PC-3 (cell line): Measurements from ENCODE around the gene EPG5. TPM values are rescaled to one million over a fixed set of nuclear protein-coding genes. Genes with fewer than 3 reads are reported as not detected.

ENCODE experiments used
- ATAC-seq: fragments of 200-7000 bp; cut with Tn5 transposase; 2 replicates; pipeline ENCODE4 v1.9.1; 2020; ENCODE audit warnings: mild to moderate bottlenecking, moderate library complexity
- BruUV-seq: library from RNA; stranded (reverse); fragments of 400-500 nt; replicated peaks from 2 replicates; lab custom pipeline; 2021; lab: Mats Ljungman, UMichigan
- CTCF ChIA-PET: fragments of 300-600 bp; sonication (Branson Sonifier 250); formaldehyde crosslinking; loops from one replicate; lab custom pipeline; 2022; ENCODE audit warnings: antibody characterized with exemption; lab: Charles Lee
- POLR2A ChIA-PET: fragments of 300-600 bp; sonication (Branson Sonifier 250); formaldehyde crosslinking; loops from one replicate; lab custom pipeline; 2022; ENCODE audit warnings: antibody characterized with exemption; ENCODE audit not compliant: unreplicated experiment; lab: Charles Lee
- DNase-seq: peaks from one replicate; pipeline ENCODE4 v3.0.0-alpha.2; 2015
- H2AFZ ChIP-seq: fragments of 300-600 bp; sonication (generic); 2 replicates; pipeline ENCODE4 v1.6.0; 2016; ENCODE audit warnings: antibody characterized with exemption, low read length
- H3F3A ChIP-seq: fragments of 300-600 bp; sonication (generic); one replicate; pipeline ENCODE4 v1.6.0; 2017; ENCODE audit warnings: antibody characterized with exemption, low read length, control low read depth, mild to moderate bottlenecking; ENCODE audit not compliant: unreplicated experiment
- H3K27ac ChIP-seq: fragments of 300-600 bp; sonication (generic); 2 replicates; pipeline ENCODE4 v1.5.1; 2016; ENCODE audit warnings: mild to moderate bottlenecking, low read length
- H3K27me3 ChIP-seq: fragments of 300-600 bp; sonication (generic); 2 replicates; pipeline ENCODE4 v1.6.1; 2016; ENCODE audit warnings: low read length, mixed read lengths
- H3K36me3 ChIP-seq: fragments of 300-600 bp; sonication (generic); 2 replicates; pipeline ENCODE4 v1.6.1; 2016; ENCODE audit warnings: low read depth, mixed run types, low read length, mixed read lengths
- H3K4me1 ChIP-seq: fragments of 300-600 bp; sonication (generic); 2 replicates; pipeline ENCODE4 v1.5.1; 2016; ENCODE audit warnings: low read length; ENCODE audit not compliant: insufficient read depth
- H3K4me2 ChIP-seq: fragments of 300-600 bp; sonication (generic); 2 replicates; pipeline ENCODE4 v1.6.0; 2016; ENCODE audit warnings: low read length
- H3K4me3 ChIP-seq: fragments of 300-600 bp; sonication (generic); 2 replicates; pipeline ENCODE4 v1.5.1; 2016; ENCODE audit warnings: mild to moderate bottlenecking, low read length, mixed read lengths
- H3K79me2 ChIP-seq: fragments of 300-600 bp; sonication (generic); 2 replicates; pipeline ENCODE4 v1.6.1; 2017; ENCODE audit warnings: low read length, mixed read lengths
- H3K9ac ChIP-seq: fragments of 300-600 bp; sonication (generic); 2 replicates; pipeline ENCODE4 v1.6.0; 2016; ENCODE audit warnings: mild to moderate bottlenecking, low read length
- H3K9me2 ChIP-seq: fragments of 300-600 bp; sonication (generic); replicated peaks from 2 replicates; pipeline ENCODE4 v1.6.1; 2016; ENCODE audit warnings: mixed run types, low read length, mixed read lengths
- H3K9me3 ChIP-seq: fragments of 300-600 bp; sonication (generic); 2 replicates; pipeline ENCODE4 v1.6.1; 2016; ENCODE audit warnings: low read length, mixed read lengths
- H4K20me1 ChIP-seq: fragments of 300-600 bp; sonication (generic); 2 replicates; pipeline ENCODE4 v1.6.1; 2016; ENCODE audit warnings: low read length, mixed read lengths
- EZH2 ChIP-seq: fragments of 300-600 bp; sonication (generic); IDR thresholded peaks from one replicate; pipeline ENCODE4 v1.6.1; 2017; ENCODE audit warnings: antibody characterized with exemption, mild to moderate bottlenecking, low read length; ENCODE audit not compliant: unreplicated experiment
- EZH2phosphoT487 ChIP-seq: fragments of 300-600 bp; sonication (generic); IDR thresholded peaks from 2 replicates; pipeline ENCODE4 v1.6.1; 2018; ENCODE audit warnings: mild to moderate bottlenecking, antibody characterized with exemption, low read length, borderline replicate concordance
- intact Hi-C: fragments of 100-400 bp; cut with micrococcal nuclease; formaldehyde crosslinking; loops from 2 replicates; pipeline ENCODE4 v1.9.0; 2023
- total RNA-seq: library from RNA; depleted of rRNA; stranded (reverse); fragments of >200 nt; gene quantifications from 2 replicates; pipeline ENCODE4 v1.2.3, GENCODE V29; 2014
- TF ChIP-seq, protein P1 (sequence below): fragments of 300-600 bp; sonication (generic); conservative IDR thresholded peaks from 2 replicates; pipeline ENCODE4 v1.5.1; 2017; ENCODE audit warnings: antibody characterized with exemption, low read depth, mild to moderate bottlenecking, low read length

The EPG5 gene
- total RNA-seq, 1 experiment from 2014 or later, result 7.1 TPM

DNA sequence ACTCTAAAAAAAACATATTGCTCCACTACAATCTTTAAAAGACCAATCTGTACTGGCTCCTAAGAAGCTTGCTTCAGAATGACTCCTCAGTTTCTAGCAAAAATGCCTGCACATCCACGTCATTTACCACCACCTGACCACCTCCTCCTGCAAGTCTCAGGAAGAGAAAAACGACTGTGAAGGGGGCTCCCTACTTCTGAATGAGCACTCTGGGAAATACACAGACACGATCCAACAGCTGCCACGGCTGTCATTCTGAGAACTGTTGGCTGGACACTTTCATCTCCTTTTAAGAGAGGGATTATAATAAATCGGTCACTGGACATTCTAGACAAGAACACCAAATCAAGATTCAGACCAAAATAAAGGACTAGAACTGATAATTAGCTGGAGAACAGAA lies 21.5 kb downstream of the EPG5 start:
- ChIA-PET POLR2A (no interaction called here), CTCF (no interaction called here)
- no peaks in the 10 kb centered on the region for H3F3A ChIP-seq
- no peaks in the 10 kb centered on the region for H3K9me3 ChIP-seq
- TF ChIP-seq, protein P1, sequence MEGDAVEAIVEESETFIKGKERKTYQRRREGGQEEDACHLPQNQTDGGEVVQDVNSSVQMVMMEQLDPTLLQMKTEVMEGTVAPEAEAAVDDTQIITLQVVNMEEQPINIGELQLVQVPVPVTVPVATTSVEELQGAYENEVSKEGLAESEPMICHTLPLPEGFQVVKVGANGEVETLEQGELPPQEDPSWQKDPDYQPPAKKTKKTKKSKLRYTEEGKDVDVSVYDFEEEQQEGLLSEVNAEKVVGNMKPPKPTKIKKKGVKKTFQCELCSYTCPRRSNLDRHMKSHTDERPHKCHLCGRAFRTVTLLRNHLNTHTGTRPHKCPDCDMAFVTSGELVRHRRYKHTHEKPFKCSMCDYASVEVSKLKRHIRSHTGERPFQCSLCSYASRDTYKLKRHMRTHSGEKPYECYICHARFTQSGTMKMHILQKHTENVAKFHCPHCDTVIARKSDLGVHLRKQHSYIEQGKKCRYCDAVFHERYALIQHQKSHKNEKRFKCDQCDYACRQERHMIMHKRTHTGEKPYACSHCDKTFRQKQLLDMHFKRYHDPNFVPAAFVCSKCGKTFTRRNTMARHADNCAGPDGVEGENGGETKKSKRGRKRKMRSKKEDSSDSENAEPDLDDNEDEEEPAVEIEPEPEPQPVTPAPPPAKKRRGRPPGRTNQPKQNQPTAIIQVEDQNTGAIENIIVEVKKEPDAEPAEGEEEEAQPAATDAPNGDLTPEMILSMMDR, result no peak
- TF ChIP-seq EZH2phosphoT487, result no peak
- TF ChIP-seq EZH2, result no peak
- no peak for ATAC-seq
- H3K36me3 ChIP-seq, result 0 out of 2 replicates have a peak, but pooled peaks cover 2% of the 10 kb centered on the region
- no peak overlapping the region for H3K4me3 ChIP-seq
- no peaks in the 10 kb centered on the region for H4K20me1 ChIP-seq
- no peak overlapping the region for H3K9ac ChIP-seq
- no peak overlapping the region for H3K27ac ChIP-seq
- H3K79me2 ChIP-seq, result no peaks in the 10 kb centered on the region
- no peak overlapping the region for H2AFZ ChIP-seq
- H3K4me1 ChIP-seq, result peaks cover 3% of the 10 kb centered on the region
- H3K27me3 ChIP-seq, result no peaks in the 10 kb centered on the region
- no peak for DNase-seq
- intact Hi-C loops, result no loop called here
- no peak overlapping the region for H3K4me2 ChIP-seq
- H3K9me2 ChIP-seq, result no peaks in the 10 kb centered on the region
- BruUV-seq, result no TSS peak

DNA sequence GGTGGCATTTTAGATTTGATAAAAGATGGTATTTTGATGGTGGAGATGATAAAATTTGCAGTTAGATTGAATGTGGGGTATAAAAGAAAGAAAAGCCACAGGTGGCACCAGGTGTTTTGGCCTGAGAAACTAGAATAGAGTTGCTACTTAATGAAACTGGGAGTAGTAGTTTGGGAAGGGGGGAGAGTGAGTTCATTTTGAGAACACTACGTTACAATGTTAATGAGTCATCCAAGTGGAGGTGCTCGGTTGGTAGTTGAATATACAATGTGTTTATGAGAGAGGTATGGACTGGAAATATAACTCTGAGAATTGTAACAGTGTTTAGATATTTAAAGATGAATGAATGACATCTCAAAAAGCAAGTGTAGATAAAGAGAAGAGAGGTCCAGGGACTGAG lies 26.4 kb downstream of the EPG5 start:
- H3K4me3 ChIP-seq, result no peak overlapping the region
- no peaks in the 10 kb centered on the region for H3F3A ChIP-seq
- no peaks in the 10 kb centered on the region for H3K9me3 ChIP-seq
- H3K9me2 ChIP-seq, result no peaks in the 10 kb centered on the region
- no peaks in the 10 kb centered on the region for H3K4me1 ChIP-seq
- H3K4me2 ChIP-seq, result no peak overlapping the region
- H3K9ac ChIP-seq, result no peak overlapping the region
- intact Hi-C loops, result no loop called here
- TF ChIP-seq EZH2, result no peak
- no peak for TF ChIP-seq EZH2phosphoT487
- TF ChIP-seq, protein P1, result no peak
- no peaks in the 10 kb centered on the region for H3K79me2 ChIP-seq
- H3K36me3 ChIP-seq, result no peaks in the 10 kb centered on the region
- no peak for DNase-seq
- no peak for ATAC-seq
- no peak overlapping the region for H2AFZ ChIP-seq
- H3K27ac ChIP-seq, result no peak overlapping the region
- BruUV-seq, result no TSS peak
- ChIA-PET POLR2A (no interaction called here), CTCF (interaction anchor here (0.7 kb wide), 1 partner anchor 31 kb away, joined by 4 read pairs; no protein-coding TSS in a partner anchor)
- no peaks in the 10 kb centered on the region for H4K20me1 ChIP-seq
- H3K27me3 ChIP-seq, result no peaks in the 10 kb centered on the region

DNA sequence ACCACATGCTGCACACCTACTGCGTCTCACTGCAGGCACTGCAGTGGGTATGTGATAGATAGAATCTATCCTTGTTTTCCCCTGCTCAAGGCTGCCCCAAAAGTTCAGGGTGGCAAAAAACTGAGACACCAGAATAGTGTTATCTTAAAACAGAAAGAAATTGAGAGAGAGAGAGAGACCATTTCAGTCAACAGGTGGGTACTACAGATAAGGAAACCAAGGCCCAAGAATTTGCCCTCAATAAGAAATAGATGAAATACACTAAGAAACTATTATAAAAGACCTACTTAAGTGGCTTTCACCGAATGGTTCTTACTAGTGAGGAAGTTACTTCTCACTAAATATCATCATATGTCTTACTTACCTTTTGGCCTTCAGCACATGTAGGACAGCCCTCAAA lies 27.9 kb downstream of the EPG5 start:
- H3K36me3 ChIP-seq, result no peaks in the 10 kb centered on the region
- ATAC-seq (no peak), DNase-seq (no peak)
- H3K9me3 ChIP-seq, result no peaks in the 10 kb centered on the region
- no peak overlapping the region for H3K4me3 ChIP-seq
- no peaks in the 10 kb centered on the region for H3K9me2 ChIP-seq
- intact Hi-C loops, result no loop called here
- TF ChIP-seq, protein P1, result no peak
- TF ChIP-seq EZH2 (no peak), EZH2phosphoT487 (no peak)
- BruUV-seq, result no TSS peak
- H3K9ac ChIP-seq, result no peak overlapping the region
- no peaks in the 10 kb centered on the region for H3K79me2 ChIP-seq
- no peaks in the 10 kb centered on the region for H3F3A ChIP-seq
- POLR2A ChIA-PET, result no interaction called here
- H3K4me2 ChIP-seq, result no peak overlapping the region
- H3K27ac ChIP-seq, result no peak overlapping the region
- CTCF ChIA-PET, result no interaction called here
- no peaks in the 10 kb centered on the region for H4K20me1 ChIP-seq
- no peaks in the 10 kb centered on the region for H3K27me3 ChIP-seq
- H2AFZ ChIP-seq, result no peak overlapping the region
- no peaks in the 10 kb centered on the region for H3K4me1 ChIP-seq
